ENCODE data around the gene XYLB. TPM values are rescaled to one million over a fixed set of nuclear protein-coding genes. Genes with fewer than 3 reads are reported as not detected.

Gene XYLB
- total and polyA plus RNA-seq, 5 donors from 2014 or later: 0.72 to 5.6 (median 2.1) TPM

DNA sequence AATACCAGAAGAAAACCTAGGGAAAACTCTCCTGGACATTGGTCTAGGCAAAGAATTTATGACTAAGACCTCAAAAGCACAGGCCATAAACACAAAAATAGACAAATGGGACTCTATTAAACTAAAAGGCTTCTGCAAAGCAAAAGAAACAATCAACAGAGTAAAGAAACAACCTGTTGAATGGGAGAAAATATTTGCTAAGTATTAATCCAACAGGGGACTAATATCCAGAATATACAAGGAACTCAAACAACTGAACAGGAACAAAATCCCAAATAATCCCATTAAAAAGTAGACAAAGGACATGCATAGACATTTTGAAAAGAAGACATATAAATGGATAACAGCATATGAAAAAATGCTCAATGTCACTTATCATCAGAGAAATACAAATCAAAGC is 100.2 kb downstream of the XYLB start:
- Mint-ChIP-seq H3K27ac (no peak overlapping the region), H3K9me3 (peaks cover 0 to 6% (median 0%) of the 10 kb centered on the region in 7 donors), H3K4me3 (no peak overlapping the region), H3K36me3 (peaks cover 3% of the 10 kb centered on the region), H3K27me3 (peaks cover 37% of the 10 kb centered on the region), H3K4me1 (no peaks in the 10 kb centered on the region)
- peaks cover 0 to 3% of the 10 kb centered on the region in 2 experiments for H3K9me3 ChIP-seq (ENCODE audit: control insufficient read depth in 2 of 2, low read length in 2 of 2)
- no peak overlapping the region for H3K27ac ChIP-seq (ENCODE audit: insufficient read depth, low read length, poor library complexity, severe bottlenecking)
- DNase-seq: no peak
- H3K4me3 ChIP-seq (ENCODE audit: low read depth, low read length): no peak overlapping the region
- ATAC-seq (ENCODE audit: low read depth in 2 of 2): no peak
- H3K36me3 ChIP-seq (ENCODE audit: control insufficient read depth, insufficient read depth, low read length): no peaks in the 10 kb centered on the region
- no peaks in the 10 kb centered on the region for H3K27me3 ChIP-seq (ENCODE audit: control insufficient read depth, insufficient read depth, low read length)
- H3K4me1 ChIP-seq (ENCODE audit: control insufficient read depth, insufficient read depth, low read length, poor library complexity, severe bottlenecking): no peaks in the 10 kb centered on the region

DNA sequence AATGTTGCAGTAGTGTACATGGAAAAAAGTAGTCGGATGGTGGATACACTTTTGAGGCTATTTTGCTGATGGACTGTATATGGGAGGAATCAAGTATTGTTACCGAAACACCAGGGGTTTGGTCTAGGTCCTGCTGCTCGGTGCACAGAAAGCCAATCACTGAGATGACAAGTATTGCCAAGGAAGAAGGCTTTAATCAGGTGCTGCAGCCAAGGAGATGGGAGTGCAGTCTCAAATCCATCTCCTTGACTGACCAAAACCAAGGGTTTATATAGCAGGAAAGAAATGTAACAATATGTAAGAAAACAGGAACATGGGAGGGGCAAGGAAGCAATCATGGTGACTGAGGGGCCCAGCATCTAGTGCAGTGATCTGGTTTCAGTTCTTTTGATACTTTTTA is 104.3 kb downstream of the XYLB start:
- peaks cover 3% of the 10 kb centered on the region for H3K36me3 Mint-ChIP-seq
- H3K27ac Mint-ChIP-seq: no peak overlapping the region
- H3K9me3 ChIP-seq (ENCODE audit: control insufficient read depth in 2 of 2, low read length in 2 of 2): peaks cover 0 to 3% of the 10 kb centered on the region in 2 experiments
- no peaks in the 10 kb centered on the region for H3K27me3 ChIP-seq (ENCODE audit: control insufficient read depth, insufficient read depth, low read length)
- peaks cover 0 to 4% (median 0%) of the 10 kb centered on the region in 7 donors for H3K9me3 Mint-ChIP-seq
- H3K4me3 Mint-ChIP-seq: peak overlapping the region in 2 of 4 donors; percentile 58 to 93
- H3K4me1 Mint-ChIP-seq: peaks cover 0 to 19% (median 6%) of the 10 kb centered on the region in 4 donors
- H3K36me3 ChIP-seq (ENCODE audit: control insufficient read depth, insufficient read depth, low read length): no peaks in the 10 kb centered on the region
- H3K27me3 Mint-ChIP-seq: peaks cover 42% of the 10 kb centered on the region
- H3K4me3 ChIP-seq (ENCODE audit: low read depth, low read length): no peak overlapping the region
- DNase-seq: no peak
- H3K27ac ChIP-seq (ENCODE audit: insufficient read depth, low read length, poor library complexity, severe bottlenecking): no peak overlapping the region
- H3K4me1 ChIP-seq (ENCODE audit: control insufficient read depth, insufficient read depth, low read length, poor library complexity, severe bottlenecking): peaks cover 24% of the 10 kb centered on the region
- ATAC-seq (ENCODE audit: low read depth in 2 of 2): no peak

DNA sequence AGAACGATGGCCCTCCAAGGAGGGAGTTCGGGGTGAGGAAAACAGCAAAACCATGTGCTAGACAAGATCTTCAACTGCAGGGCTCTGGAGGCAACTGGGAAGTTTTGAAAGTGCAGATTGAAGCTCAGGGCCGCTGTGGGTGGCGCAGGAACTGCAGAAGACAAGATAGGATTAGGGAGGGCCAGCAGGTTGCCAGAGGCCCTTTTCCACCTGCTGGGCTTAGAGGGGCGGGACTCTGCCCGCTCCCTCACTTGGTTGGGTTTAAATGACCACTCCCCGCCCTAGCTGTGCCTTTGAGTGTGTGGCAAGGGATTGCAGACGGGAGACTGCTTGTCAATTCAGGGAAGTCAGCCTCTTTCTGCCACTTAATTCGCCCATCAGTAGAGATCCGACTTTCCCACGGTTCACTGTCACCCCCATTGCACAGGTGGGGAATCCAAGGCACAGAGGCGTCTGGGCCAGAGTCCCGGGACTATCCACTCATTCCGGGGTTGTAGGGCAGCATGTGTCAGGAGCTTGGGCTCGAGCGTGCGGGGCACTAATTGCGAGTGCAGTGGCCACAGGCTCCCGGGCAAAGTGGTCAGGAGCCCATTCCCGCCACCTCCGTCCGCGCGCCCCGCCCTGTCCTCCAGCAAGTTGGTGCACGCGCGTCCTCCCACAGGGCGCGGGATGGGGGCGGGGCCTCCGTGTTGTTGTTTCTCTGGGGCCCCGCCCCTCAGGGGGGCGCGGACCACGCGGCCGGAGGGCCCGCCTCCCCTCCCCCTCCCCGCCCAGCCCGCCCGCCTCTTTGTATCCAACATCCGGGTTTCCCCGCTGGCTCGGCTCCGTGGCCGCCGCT is 106.7 kb downstream of the XYLB start, which contains the start of gene ACVR2B:
Gene ACVR2B, plus strand, starts transcription at position 816 of the 838 bp plus-strand sequence. CDS start 433 bp downstream, outside the sequence.
- peak within 1 kb of the TSS; percentile 61 for H3K4me3 ChIP-seq (ENCODE audit: low read depth, low read length)
- peaks cover 0 to 4% (median 0%) of the 10 kb centered on the region in 7 donors for H3K9me3 Mint-ChIP-seq
- H3K9me3 ChIP-seq (ENCODE audit: control insufficient read depth in 2 of 2, low read length in 2 of 2): peaks cover 0 to 3% of the 10 kb centered on the region in 2 experiments
- H3K27ac ChIP-seq (ENCODE audit: insufficient read depth, low read length, poor library complexity, severe bottlenecking): no peak within 1 kb of the TSS
- H3K4me3 Mint-ChIP-seq: peak within 1 kb of the TSS; percentile 93 to 98 (median 96)
- H3K4me1 Mint-ChIP-seq: peaks cover 0 to 30% (median 12%) of the 10 kb centered on the region in 4 donors
- H3K36me3 ChIP-seq (ENCODE audit: control insufficient read depth, insufficient read depth, low read length): no peaks in the 10 kb centered on the region
- peak; percentile 44 to 74 (median 53) for DNase-seq
- peaks cover 21% of the 10 kb centered on the region for H3K27me3 Mint-ChIP-seq
- no peaks in the 10 kb centered on the region for H3K27me3 ChIP-seq (ENCODE audit: control insufficient read depth, insufficient read depth, low read length)
- ATAC-seq (ENCODE audit: low read depth in 2 of 2): peak; percentile 35 to 60
- peak within 1 kb of the TSS; percentile 32 to 92 (median 89) for H3K27ac Mint-ChIP-seq
- peaks cover 27% of the 10 kb centered on the region for H3K4me1 ChIP-seq (ENCODE audit: control insufficient read depth, insufficient read depth, low read length, poor library complexity, severe bottlenecking)
- peaks cover 3% of the 10 kb centered on the region for H3K36me3 Mint-ChIP-seq

DNA sequence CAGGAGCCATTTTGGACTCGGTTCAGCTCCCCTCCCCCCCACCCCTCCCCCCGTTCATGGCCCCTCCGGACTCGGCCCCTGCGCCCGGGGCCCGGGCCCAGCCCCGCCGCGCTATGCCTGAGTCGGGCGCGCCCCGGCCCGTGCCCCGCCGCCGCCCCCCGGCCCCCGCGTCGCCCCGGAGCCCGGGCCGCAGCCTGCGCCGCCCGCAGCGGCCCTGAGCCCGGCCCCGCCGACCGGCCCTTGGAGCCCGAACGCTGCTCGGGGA is 107.3 kb downstream of the XYLB start:
- H3K27ac Mint-ChIP-seq: no peak overlapping the region
- H3K27ac ChIP-seq (ENCODE audit: insufficient read depth, low read length, poor library complexity, severe bottlenecking): no peak overlapping the region

DNA sequence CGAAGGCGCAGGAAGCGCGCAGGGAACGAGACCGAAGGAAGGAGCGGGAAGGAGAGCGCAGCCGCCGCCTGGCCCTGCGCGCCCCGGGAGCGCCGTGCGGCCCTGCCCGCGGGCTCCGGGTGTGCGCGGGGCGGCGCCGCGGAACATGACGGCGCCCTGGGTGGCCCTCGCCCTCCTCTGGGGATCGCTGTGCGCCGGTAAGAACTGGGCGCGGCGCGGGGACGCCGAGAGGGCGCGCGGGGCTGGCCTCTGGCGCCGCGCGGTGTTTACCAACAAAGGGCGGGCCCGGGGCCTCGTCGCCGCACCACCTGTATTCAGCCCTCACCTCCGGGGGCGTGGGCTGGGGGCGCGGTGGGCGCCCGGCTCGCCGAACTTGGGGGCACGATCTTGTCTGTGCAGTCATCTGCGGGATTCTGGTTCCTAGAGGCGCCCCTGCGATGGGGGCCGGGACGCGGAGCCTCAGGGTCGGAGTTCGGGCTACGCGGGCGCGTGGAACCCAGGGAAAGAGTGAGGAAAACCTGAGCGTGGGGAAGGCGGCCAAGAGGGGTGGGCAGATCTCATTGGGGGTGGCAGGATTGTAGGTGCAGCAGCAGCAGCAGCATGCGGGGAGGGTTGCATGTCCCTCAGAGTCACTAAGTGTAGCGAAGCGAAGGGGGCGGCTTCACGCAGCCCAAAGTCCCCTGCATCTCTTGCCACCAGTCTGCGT is 107.7 kb downstream of the XYLB start:
- Mint-ChIP-seq H3K4me1 (peaks cover 0 to 33% (median 12%) of the 10 kb centered on the region in 4 donors), H3K9me3 (peaks cover 0 to 3% (median 0%) of the 10 kb centered on the region in 7 donors), H3K36me3 (peaks cover 3% of the 10 kb centered on the region), H3K27me3 (peaks cover 18% of the 10 kb centered on the region), H3K4me3 (peak overlapping the region; percentile 91 to 98 (median 96)), H3K27ac (peak overlapping the region in 2 of 3 donors; percentile 71 to 92)
- no peaks in the 10 kb centered on the region for H3K27me3 ChIP-seq (ENCODE audit: control insufficient read depth, insufficient read depth, low read length)
- H3K4me1 ChIP-seq (ENCODE audit: control insufficient read depth, insufficient read depth, low read length, poor library complexity, severe bottlenecking): peaks cover 27% of the 10 kb centered on the region
- no peaks in the 10 kb centered on the region for H3K36me3 ChIP-seq (ENCODE audit: control insufficient read depth, insufficient read depth, low read length)
- no peak overlapping the region for H3K27ac ChIP-seq (ENCODE audit: insufficient read depth, low read length, poor library complexity, severe bottlenecking)
- H3K4me3 ChIP-seq (ENCODE audit: low read depth, low read length): peak overlapping the region; percentile 61
- DNase-seq (peak in 2 of 3 donors; percentile 40 to 48), ATAC-seq (ENCODE audit: low read depth in 2 of 2) (peak; percentile 49 to 67)
- peaks cover 0 to 3% of the 10 kb centered on the region in 2 experiments for H3K9me3 ChIP-seq (ENCODE audit: control insufficient read depth in 2 of 2, low read length in 2 of 2)

More for the DNA sequence above, 107.3 kb downstream of the XYLB start:
- no peak for DNase-seq
- Histone ChIP-seq H3K4me3 (ENCODE audit: low read depth, low read length) (no peak overlapping the region), H3K27me3 (ENCODE audit: control insufficient read depth, insufficient read depth, low read length) (no peaks in the 10 kb centered on the region), H3K9me3 (ENCODE audit: control insufficient read depth in 2 of 2, low read length in 2 of 2) (peaks cover 0 to 3% of the 10 kb centered on the region in 2 experiments), H3K36me3 (ENCODE audit: control insufficient read depth, insufficient read depth, low read length) (no peaks in the 10 kb centered on the region), H3K4me1 (ENCODE audit: control insufficient read depth, insufficient read depth, low read length, poor library complexity, severe bottlenecking) (peaks cover 27% of the 10 kb centered on the region)
- Mint-ChIP-seq H3K36me3 (peaks cover 3% of the 10 kb centered on the region), H3K4me1 (peaks cover 0 to 33% (median 12%) of the 10 kb centered on the region in 4 donors), H3K27me3 (peaks cover 18% of the 10 kb centered on the region), H3K4me3 (no peak overlapping the region), H3K9me3 (peaks cover 0 to 3% (median 0%) of the 10 kb centered on the region in 7 donors)
- peak in 1 of 2 donors; percentile 5 for ATAC-seq (ENCODE audit: low read depth in 2 of 2)

DNA sequence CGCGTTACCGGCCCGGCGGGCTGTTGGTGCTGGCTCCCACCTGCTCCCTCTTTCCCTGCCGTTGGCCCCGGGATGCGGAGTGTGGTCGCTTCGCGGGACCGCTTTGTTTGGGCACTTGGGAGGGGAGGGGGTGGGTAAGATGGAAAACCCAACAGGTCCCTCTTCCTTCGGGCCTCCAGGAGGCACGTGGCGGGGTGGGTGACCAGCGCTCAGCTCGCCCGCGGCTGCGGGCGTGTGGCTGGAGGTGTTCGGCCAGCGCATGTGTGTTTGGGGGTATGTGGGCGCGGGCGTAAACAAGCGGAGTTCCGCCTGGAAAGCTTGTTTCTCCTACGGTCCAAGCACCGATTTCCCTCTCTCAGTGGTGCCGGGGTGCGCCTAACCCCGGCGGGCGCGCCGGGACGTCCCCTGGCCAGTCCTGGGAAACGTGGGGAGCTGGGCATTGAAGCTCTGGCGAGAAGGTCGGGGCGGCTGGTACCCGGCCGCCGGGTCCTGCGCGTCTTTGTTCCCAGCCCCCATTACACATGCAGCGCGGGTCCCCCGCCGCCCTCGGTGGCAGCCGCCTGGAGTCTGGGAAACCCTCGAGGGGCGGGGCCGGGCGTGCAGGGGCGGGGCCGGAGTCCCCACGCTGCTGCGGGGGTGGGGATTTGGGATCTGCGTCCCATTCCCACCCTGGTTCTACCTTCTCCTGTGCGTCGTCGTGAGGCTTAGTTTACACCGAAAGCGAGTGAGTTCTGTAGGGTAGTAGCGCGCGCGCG is 108.5 kb downstream of the XYLB start:
- Histone ChIP-seq H3K27me3 (ENCODE audit: control insufficient read depth, insufficient read depth, low read length) (no peaks in the 10 kb centered on the region), H3K9me3 (ENCODE audit: control insufficient read depth in 2 of 2, low read length in 2 of 2) (peaks cover 0 to 3% of the 10 kb centered on the region in 2 experiments), H3K4me3 (ENCODE audit: low read depth, low read length) (peak overlapping the region; percentile 75), H3K36me3 (ENCODE audit: control insufficient read depth, insufficient read depth, low read length) (no peaks in the 10 kb centered on the region), H3K4me1 (ENCODE audit: control insufficient read depth, insufficient read depth, low read length, poor library complexity, severe bottlenecking) (peaks cover 27% of the 10 kb centered on the region), H3K27ac (ENCODE audit: insufficient read depth, low read length, poor library complexity, severe bottlenecking) (no peak overlapping the region)
- Mint-ChIP-seq H3K4me1 (peaks cover 0 to 33% (median 12%) of the 10 kb centered on the region in 4 donors), H3K27ac (peak overlapping the region in 1 of 3 donors; percentile 92), H3K27me3 (peaks cover 14% of the 10 kb centered on the region), H3K9me3 (peaks cover 0 to 3% (median 0%) of the 10 kb centered on the region in 7 donors), H3K36me3 (peaks cover 3% of the 10 kb centered on the region), H3K4me3 (peak overlapping the region; percentile 91 to 98 (median 96))
- DNase-seq: peak; percentile 23 to 67 (median 38)
- peak; percentile 27 to 41 for ATAC-seq (ENCODE audit: low read depth in 2 of 2)
